ENCODE data around the gene PCK1.

PCK1 gene

GRCh38 chr20:57536771-57537724 is 23.9 kb upstream of the PCK1 start:
- DNase-seq (ENCODE audit: low read depth), result no peak

DNA sequence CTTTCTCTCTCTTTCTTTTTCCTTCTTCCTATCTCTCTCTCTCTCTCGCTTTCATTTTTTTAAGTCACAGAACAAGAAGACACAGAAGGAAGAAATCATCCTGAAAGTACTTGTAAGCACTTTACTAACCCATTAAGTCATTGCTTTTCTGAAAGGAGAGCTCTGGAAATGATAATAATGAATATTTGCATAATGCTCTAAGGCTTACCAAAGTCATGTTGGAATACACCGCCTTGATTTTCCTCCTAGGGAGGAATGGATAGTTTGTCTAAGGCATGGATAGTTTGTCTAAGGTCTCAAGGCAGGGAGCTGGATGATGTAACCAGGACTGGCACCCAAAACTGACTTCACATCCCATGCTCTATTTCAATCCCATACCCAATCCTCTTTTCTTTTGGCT is 23.1 kb upstream of the PCK1 start:
- DNase-seq (ENCODE audit: low read depth), result no peak

- no peak for DNase-seq (ENCODE audit: low read depth)
These were observed 21.0 kb upstream of the PCK1 start for GRCh38 chr20:57539889-57540288.

DNA sequence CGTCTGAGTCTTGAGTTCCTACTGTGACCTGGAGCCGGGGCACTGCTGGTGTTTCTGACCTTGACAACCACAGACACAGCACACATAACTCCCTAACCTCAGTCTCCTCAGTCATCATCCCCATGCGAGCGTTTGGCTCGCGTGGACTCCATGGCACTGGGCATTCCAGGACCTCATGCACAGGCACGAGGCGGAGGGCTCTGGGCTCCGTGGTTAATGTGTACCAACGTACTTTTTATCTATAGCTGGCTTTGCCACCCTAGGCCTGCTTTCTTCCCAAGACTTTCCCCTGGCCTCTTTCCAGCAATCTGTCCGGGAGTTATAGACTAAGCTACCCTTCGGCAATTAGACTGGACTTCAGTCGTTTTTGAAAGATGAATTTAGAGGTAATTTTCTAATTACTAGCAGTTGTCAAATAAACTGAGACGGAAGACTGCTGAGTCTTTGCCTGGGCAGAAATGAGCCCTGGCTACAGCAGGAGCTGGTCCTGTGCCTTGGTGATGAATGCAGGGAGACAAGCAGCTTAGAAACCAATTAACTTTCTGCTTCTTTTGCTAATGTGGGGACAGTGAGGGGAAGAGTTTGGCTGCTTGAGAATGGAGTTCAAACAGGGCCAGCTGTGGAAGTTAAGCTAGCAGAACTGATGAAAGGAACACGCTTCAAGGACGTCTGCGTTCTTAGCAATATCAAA is 19.9 kb upstream of the PCK1 start:
- DNase-seq (ENCODE audit: low read depth), result no peak

GRCh38 chr20:57543754-57544153 is 17.2 kb upstream of the PCK1 start:
- DNase-seq (ENCODE audit: low read depth), result no peak

DNA sequence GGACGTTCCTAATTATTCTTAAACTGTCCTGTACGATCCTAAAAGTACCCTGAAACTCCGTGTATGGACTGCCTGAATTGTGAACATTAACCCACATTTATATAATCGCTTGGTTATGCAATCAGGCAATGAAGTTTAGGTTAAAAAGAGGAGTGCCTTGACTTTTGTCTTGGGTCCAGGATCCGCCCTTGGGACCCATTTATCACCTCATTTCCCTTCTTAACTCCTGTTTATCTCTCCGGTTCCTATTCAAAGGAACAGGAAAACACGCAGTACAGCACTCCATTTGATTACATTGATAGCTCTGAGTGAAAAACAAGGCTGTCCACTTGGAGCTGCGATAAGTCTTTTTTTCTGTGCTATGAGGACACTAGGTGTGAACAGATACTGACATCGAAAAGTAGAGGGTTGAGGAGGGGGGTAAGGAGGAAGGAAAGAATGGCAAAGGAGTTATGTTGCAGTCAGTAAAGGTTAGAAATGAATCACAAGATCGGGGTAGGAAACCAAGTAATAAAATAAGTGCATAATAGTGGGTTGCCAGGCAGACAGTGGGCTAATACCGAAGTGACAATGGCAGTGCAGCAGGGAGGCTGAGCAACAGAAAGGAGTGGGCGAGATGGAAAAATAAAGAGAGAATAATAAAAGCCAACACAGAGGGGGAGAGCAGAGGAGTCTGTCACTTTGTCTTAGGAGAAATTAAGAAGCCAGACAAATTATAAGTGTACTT is 15.9 kb upstream of the PCK1 start:
- no peak for DNase-seq (ENCODE audit: low read depth)

DNA sequence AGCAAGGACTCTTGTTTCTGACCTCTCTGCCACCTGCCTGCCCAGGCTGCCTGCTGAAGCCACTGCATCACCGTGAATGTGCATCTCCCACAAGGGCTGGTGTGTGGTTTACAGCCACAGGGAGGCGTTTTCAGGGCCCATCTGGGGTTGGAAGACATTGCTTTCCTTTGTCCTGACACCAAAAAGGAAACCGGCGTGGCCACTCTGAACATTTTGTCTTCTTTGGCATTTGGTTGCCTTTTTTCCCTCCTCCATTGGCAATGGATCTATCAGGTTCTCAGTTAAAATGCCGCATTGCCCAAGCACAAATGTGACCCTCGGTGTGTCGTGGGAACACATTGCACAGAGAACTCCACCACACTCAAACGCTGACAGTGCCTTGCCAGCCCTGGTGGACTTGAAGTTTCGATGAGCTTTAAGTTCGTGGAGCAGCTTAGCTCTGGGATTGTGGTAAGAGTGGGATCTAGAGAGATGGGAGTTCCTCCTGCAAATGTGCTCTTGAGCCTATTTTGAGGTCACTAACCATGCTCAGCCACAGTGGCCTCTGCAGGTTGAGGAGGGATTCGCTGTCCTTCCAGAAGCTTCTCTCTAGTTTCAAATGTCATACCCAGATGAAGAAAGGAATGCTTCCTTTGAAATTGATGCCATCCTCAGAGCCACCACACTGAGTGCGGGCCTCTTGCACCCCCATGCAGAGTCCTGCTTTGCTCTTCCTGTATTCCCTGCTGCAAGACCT is 14.8 kb upstream of the PCK1 start:
- DNase-seq (ENCODE audit: low read depth), result no peak

DNA sequence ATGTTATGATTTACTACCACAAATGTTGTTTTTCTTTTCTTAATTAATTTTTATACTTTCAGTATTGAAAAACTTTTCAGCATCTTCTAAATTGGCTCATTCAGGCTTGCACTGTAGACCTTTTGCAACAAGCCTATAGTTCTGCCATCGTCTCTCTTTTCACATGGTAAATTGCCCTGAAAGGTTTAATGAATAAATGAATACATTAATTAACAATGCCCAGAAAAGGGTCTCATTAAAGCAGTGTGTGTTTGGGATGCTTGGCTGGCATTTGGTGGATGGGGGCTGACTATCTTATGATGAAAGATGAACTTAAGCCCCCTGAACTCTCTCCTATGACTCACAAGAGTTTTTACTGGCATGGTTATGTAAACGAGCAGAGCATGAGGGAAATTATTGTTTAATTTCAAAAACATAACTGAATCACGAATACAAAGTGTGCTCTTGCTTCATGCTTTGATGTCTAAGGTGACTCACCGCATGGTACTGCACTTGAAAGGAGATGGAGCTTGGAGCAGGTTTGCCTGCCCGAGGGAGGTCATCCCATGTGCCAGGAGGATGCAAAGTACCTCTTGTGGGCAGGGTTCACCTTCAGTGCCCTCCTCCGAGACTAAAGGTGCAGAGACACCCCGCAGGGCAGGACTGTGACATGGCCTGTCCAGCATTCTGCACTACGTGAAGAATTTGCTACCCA is 13.8 kb upstream of the PCK1 start:
- no peak for DNase-seq (ENCODE audit: low read depth)

DNA sequence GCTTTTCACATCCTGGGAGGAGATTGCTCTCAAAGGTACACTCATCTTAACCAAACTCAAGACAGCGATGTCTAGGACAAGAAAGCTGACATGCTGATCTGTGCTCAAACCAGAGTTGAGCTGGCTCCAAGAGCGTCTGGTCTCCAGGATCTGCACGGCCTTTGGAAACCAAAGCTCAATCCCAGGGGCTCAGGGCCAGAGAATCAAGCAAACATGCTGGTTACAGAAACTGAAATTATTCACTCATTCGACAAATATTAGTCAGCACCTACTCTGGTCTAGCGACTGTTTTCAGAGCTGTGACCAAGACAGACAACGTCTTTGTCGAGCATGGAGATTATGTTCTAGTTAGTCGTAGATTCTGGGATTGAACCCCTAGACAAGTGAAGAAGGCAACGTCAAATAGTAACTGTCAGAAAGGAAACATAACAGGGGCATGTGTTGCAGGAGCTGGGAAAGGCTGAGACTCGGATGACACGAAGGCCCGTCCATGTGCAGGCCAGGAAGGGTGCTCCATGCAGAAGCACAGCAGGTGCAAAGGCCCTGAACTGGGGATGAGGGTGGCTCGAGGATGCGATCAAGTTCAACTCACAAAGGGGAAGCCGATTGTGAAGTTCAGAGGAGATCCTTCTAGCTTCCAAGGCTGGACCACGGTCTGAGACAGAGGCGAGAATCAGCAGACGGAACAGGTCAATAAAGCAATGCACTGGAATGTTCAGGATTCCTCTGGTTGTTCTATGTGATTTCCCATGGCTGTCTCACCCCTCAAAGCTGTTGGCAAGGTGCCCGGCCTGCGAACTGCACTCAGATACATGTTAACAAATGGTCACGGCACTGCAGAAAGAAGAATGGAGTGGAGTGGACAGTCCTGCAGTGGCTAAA is 12.5 kb upstream of the PCK1 start:
- DNase-seq (ENCODE audit: low read depth), result no peak

DNA sequence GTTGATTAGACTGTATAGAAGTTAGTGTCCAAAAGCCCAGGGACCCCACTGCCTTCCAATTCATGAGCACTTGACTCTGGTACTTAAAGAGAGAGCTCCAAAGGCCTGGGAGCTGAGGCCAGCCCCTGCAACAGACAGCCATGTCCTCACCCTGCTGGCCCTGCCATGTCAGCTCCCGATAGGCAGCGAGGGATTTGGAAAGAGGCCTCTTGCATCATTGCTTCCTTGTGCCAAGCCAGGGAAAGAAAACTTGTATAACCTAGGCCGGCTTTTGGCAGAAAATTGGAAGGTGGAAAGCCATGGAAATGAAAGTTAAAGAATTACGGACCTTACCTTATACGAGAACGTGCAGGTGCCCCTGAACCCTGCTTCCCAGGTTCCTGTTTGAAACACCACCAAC is 8.4 kb upstream of the PCK1 start:
- DNase-seq (ENCODE audit: low read depth), result no peak

GRCh38 chr20:57553376-57554018 is 7.4 kb upstream of the PCK1 start:
- no peak for DNase-seq (ENCODE audit: low read depth)

- DNase-seq (ENCODE audit: low read depth), result no peak
These were observed 5.3 kb upstream of the PCK1 start for GRCh38 chr20:57555457-57556184.

GRCh38 chr20:57556980-57557274 is 4.0 kb upstream of the PCK1 start:
- DNase-seq (ENCODE audit: low read depth), result no peak

DNA sequence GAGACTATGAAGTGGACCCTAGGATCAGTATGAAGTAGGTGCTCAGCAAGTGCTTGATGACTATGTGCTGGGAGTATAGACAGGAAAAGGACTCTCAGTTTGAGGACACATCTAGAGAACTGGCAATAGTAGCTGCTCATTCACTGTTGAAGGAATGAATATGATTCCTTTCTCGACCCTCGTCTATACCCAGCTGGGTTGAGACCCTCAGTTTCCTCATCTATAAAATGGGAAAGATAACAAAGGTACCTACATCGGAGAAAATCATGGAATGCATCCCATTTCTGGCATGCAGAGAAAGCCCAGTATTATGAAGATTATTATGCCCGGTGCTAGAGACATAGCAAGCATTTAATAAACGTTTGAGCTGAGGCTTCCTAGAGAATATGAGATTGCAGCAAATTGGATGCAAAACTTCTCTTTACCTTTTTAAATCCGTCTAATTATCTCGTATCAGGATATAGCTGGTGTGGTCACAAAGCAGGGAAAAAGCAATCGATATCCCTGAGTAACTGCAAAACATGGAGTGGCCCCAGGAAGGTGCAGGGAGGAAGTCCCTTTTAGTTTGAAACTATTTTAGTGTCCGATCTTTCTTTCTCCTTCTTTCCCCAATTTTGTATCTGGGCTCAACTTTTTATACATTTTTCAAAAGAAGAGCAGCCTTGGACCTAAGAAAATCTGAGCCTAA is 2.8 kb upstream of the PCK1 start:
- DNase-seq (ENCODE audit: low read depth), result no peak

GRCh38 chr20:57558614-57559288 is 2.2 kb upstream of the PCK1 start:
- no peak for DNase-seq (ENCODE audit: low read depth)

- DNase-seq (ENCODE audit: low read depth), result no peak
These were observed 1.6 kb upstream of the PCK1 start for GRCh38 chr20:57559289-57559634.

DNA sequence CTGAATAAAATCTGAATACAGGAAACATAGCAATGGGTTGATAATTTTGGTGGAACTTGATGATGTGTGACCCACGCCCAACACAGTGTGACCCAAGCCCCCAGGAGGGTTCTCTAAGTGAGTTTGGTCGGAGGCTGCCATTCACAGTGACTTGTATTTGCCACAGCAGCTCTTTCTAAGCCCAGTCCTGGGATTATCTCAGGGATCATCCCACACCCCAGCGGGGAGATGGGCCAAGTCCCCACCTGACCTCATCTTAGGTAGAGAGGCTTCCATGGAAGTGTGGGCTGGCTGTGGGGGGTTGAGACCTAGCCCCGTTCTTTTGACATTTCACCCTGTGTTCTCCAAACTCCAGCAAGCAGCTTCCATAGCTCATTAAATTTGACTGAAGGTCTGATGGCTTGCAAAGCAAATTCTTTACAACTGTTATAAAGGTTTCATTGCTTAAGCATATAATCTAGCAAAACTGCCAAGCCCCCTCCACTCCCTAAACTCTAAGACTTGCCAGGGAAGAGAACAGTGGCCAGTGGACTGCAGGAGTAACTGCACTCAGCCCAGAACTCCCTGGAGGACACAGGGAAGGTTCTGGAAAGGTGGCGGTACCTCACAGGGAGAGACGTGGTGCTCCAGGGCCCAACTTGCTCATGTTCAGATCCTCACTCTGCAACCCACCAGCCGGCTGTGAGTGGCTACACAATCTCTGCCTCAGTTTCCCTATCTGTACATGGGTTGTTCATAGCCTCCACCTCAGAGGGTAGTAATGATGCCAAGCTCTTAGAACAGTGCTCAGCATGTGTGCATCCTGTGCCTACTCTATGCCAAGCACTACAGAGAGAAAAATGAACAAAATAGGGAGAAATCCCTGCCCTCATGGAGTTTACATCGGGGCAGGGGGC is 1.0 kb upstream of the PCK1 start:
- no peak for DNase-seq (ENCODE audit: low read depth)
